WTC11 (cell line): ENCODE data around the gene BAG2. TPM values are rescaled to one million over a fixed set of nuclear protein-coding genes. Genes with fewer than 3 reads are reported as not detected.

Experiments
- ATAC-seq: fragments of 200-7000 bp; cut with Tn5 transposase; 2 replicates; pipeline ENCODE4 v1.10.0; 2021; ENCODE audit warnings: mild to moderate bottlenecking, moderate library complexity
- CTCF ChIA-PET: fragments of 300-600 bp; sonication (Branson Sonifier 250); formaldehyde crosslinking; loops from one replicate; lab custom pipeline; 2021; ENCODE audit warnings: antibody characterized with exemption; lab: Charles Lee
- POLR2A ChIA-PET: fragments of 350-600 bp; sonication (Branson Sonifier 250); formaldehyde crosslinking; loops from one replicate; lab custom pipeline; 2021; ENCODE audit warnings: antibody characterized with exemption; lab: Charles Lee
- DNase-seq: peaks from one replicate; pipeline ENCODE4 v3.0.0; 2021; ENCODE audit warnings: low spot score
- H3K27ac Mint-ChIP-seq: 2 replicates; pipeline ENCODE4 v1.8.0; 2021; ENCODE audit warnings: mixed read lengths
- H3K27me3 Mint-ChIP-seq: 2 replicates; pipeline ENCODE4 v1.8.0; 2021; ENCODE audit warnings: low read depth, mild to moderate bottlenecking, moderate library complexity, mixed read lengths
- H3K36me3 Mint-ChIP-seq: 2 replicates; pipeline ENCODE4 v1.8.0; 2021; ENCODE audit warnings: mixed read lengths
- H3K4me1 Mint-ChIP-seq: 2 replicates; pipeline ENCODE4 v1.8.0; 2022; ENCODE audit warnings: mixed read lengths
- H3K4me3 Mint-ChIP-seq: 2 replicates; pipeline ENCODE4 v1.8.0; 2021; ENCODE audit warnings: mild to moderate bottlenecking, moderate library complexity, mixed read lengths
- H3K9me3 Mint-ChIP-seq: 2 replicates; pipeline ENCODE4 v1.8.0; 2021; ENCODE audit warnings: mixed read lengths
- ARID4B ChIP-seq: sonication (generic); formaldehyde crosslinking; IDR thresholded peaks from 2 replicates; pipeline ENCODE4 v1.8.0; 2023; ENCODE audit warnings: missing genetic modification reagents, mild to moderate bottlenecking, borderline replicate concordance
- ATF3 ChIP-seq: sonication (generic); formaldehyde crosslinking; conservative IDR thresholded peaks from 2 replicates; pipeline ENCODE4 v1.8.1; 2022; ENCODE audit warnings: mild to moderate bottlenecking, missing genetic modification reagents
- CREM ChIP-seq: sonication (generic); formaldehyde crosslinking; IDR thresholded peaks from 2 replicates; pipeline ENCODE4 v1.8.1; 2022; ENCODE audit warnings: mild to moderate bottlenecking, missing genetic modification reagents, moderate library complexity
- E2F4 ChIP-seq: sonication (generic); formaldehyde crosslinking; IDR thresholded peaks from 2 replicates; pipeline ENCODE4 v1.8.1; 2022; ENCODE audit warnings: low read depth, mild to moderate bottlenecking, moderate library complexity, missing genetic modification reagents, borderline replicate concordance
- ETV6 ChIP-seq: sonication (generic); formaldehyde crosslinking; IDR thresholded peaks from 2 replicates; pipeline ENCODE4 v1.8.1; 2022; ENCODE audit warnings: mild to moderate bottlenecking, missing genetic modification reagents
- FOXP4 ChIP-seq: sonication (generic); formaldehyde crosslinking; IDR thresholded peaks from 2 replicates; pipeline ENCODE4 v1.8.0; 2022; ENCODE audit warnings: mild to moderate bottlenecking, missing genetic modification reagents
- GTF2I ChIP-seq: fragments of 250-450 bp; sonication (Bioruptor Pico); conservative IDR thresholded peaks from 2 replicates; pipeline ENCODE4 v1.4.0; 2021; ENCODE audit warnings: mild to moderate bottlenecking
- MYBL2 ChIP-seq: sonication (generic); formaldehyde crosslinking; IDR thresholded peaks from 2 replicates; pipeline ENCODE4 v1.8.1; 2023; ENCODE audit warnings: mild to moderate bottlenecking, moderate library complexity, missing genetic modification reagents
- PRRX2 ChIP-seq: fragments of 250-450 bp; sonication (Bioruptor Pico); IDR thresholded peaks from 2 replicates; pipeline ENCODE4 v1.8.0; 2021; ENCODE audit warnings: mild to moderate bottlenecking
- RORB ChIP-seq: fragments of 250-450 bp; sonication (Bioruptor Pico); IDR thresholded peaks from 2 replicates; pipeline ENCODE4 v1.9.0; 2021; ENCODE audit warnings: mild to moderate bottlenecking
- TEAD1 ChIP-seq: sonication (generic); formaldehyde crosslinking; IDR thresholded peaks from 2 replicates; pipeline ENCODE4 v1.8.0; 2022; ENCODE audit warnings: mild to moderate bottlenecking, missing genetic modification reagents
- ZMAT4 ChIP-seq: fragments of 250-450 bp; sonication (Bioruptor Pico); IDR thresholded peaks from 2 replicates; pipeline ENCODE4 v1.9.0; 2021; ENCODE audit warnings: mild to moderate bottlenecking
- ZNF219 ChIP-seq: sonication (generic); formaldehyde crosslinking; IDR thresholded peaks from 2 replicates; pipeline ENCODE4 v1.8.0; 2023; ENCODE audit warnings: missing genetic modification reagents, mild to moderate bottlenecking, borderline replicate concordance
- ZNF423 ChIP-seq: fragments of 250-450 bp; sonication (Bioruptor Pico); IDR thresholded peaks from 2 replicates; pipeline ENCODE4 v2.1.2; 2022; ENCODE audit warnings: mild to moderate bottlenecking, moderate library complexity
- total RNA-seq: library from RNA; stranded (reverse); gene quantifications from 3 replicates; pipeline ENCODE4 v1.2.3, GENCODE V29; 2021

The BAG2 gene
- total RNA-seq, 1 experiment from 2014 or later, result 8.0 TPM

GRCh38 chr6:57195457-57195856 lies 23.3 kb downstream of the BAG2 start:
- ChIA-PET CTCF (interaction anchor here (0.6 kb wide), 1 partner anchor 13 kb away, joined by 3 read pairs; no protein-coding TSS in a partner anchor), POLR2A (no interaction called here)
- no peak for ATAC-seq
- Mint-ChIP-seq H3K4me1 (peaks cover 14% of the 10 kb centered on the region), H3K9me3 (no peaks in the 10 kb centered on the region), H3K27ac (no peak overlapping the region), H3K4me3 (no peak overlapping the region), H3K36me3 (peaks cover 19% of the 10 kb centered on the region), H3K27me3 (no peaks in the 10 kb centered on the region)
- TF ChIP-seq RORB (CRISPR knock-in tag), result no peak
- no peak for TF ChIP-seq TEAD1 (CRISPR knock-in tag)
- DNase-seq, result no peak

- H3K9me3 Mint-ChIP-seq, result no peaks in the 10 kb centered on the region
- 0 out of 2 replicates have a peak, but pooled peaks have one; percentile 35 for TF ChIP-seq FOXP4
- no peak for TF ChIP-seq ZNF219 (CRISPR knock-in tag)
- DNase-seq (peak; percentile 44), ATAC-seq (peak; percentile 93)
- ChIA-PET POLR2A (interaction anchor here (1.2 kb wide), 1 partner anchor 118 kb away, joined by 4 read pairs; the partner anchor contains the start of gene PRIM2), CTCF (interaction anchor here (1.2 to 1.6 kb wide), 2 partner anchors 22 to 118 kb away, joined by 3 to 5 read pairs; partner anchors contain the start of gene PRIM2)
- H3K36me3 Mint-ChIP-seq, result peaks cover 4% of the 10 kb centered on the region; the same call in 1 of the 2 replicates
- H3K27me3 Mint-ChIP-seq, result no peaks in the 10 kb centered on the region
- H3K4me3 Mint-ChIP-seq, result no peak overlapping the region
- H3K4me1 Mint-ChIP-seq, result peaks cover 18% of the 10 kb centered on the region
- H3K27ac Mint-ChIP-seq, result peak overlapping the region; percentile 95
These were observed 27.0 kb downstream of the BAG2 start for GRCh38 chr6:57198926-57199636.

GRCh38 chr6:57201718-57202117 lies 29.6 kb downstream of the BAG2 start:
- Mint-ChIP-seq H3K27me3 (no peaks in the 10 kb centered on the region), H3K4me1 (peaks cover 30% of the 10 kb centered on the region), H3K36me3 (peaks cover 4% of the 10 kb centered on the region; the same call in 1 of the 2 replicates), H3K4me3 (no peak overlapping the region), H3K27ac (no peak overlapping the region), H3K9me3 (no peaks in the 10 kb centered on the region)
- DNase-seq (no peak), ATAC-seq (no peak)
- TF ChIP-seq ZNF423 (CRISPR knock-in tag) (no peak), ARID4B (no peak), CREM (no peak), MYBL2 (CRISPR knock-in tag) (no peak), E2F4 (no peak), ZMAT4 (CRISPR knock-in tag) (no peak), GTF2I (no peak), PRRX2 (no peak), ATF3 (CRISPR knock-in tag) (no peak), ETV6 (CRISPR knock-in tag) (no peak)
- ChIA-PET POLR2A (no interaction called here), CTCF (no interaction called here)
